Trophoblast cell (in vitro differentiated cells and primary cell): ENCODE data around the gene RMDN2.

Source experiments
- DNase-seq, 2 donors: peaks; one replicate each; pipeline ENCODE4 v3.0.0-alpha.2; 2016
- H2AFZ ChIP-seq: 2 replicates; pipeline ENCODE4 v1.6.1; 2013; ENCODE audit warnings: low read length, moderate library complexity, mild to moderate bottlenecking; ENCODE audit not compliant: insufficient read depth, poor library complexity
- H2AK5ac ChIP-seq: 2 replicates; pipeline ENCODE4 v1.6.1; 2013; ENCODE audit warnings: mild to moderate bottlenecking, low read length
- H2BK120ac ChIP-seq: 2 replicates; pipeline ENCODE4 v1.6.1; 2013; ENCODE audit warnings: low read length, mild to moderate bottlenecking, moderate library complexity; ENCODE audit not compliant: insufficient read depth, poor library complexity
- H2BK12ac ChIP-seq: 2 replicates; pipeline ENCODE4 v1.6.1; 2013; ENCODE audit warnings: mild to moderate bottlenecking, low read length, moderate library complexity
- H2BK5ac ChIP-seq: 2 replicates; pipeline ENCODE4 v1.6.1; 2013; ENCODE audit warnings: low read length, low read depth, moderate library complexity, mild to moderate bottlenecking; ENCODE audit not compliant: poor library complexity
- H3K14ac ChIP-seq: 2 replicates; pipeline ENCODE4 v1.6.1; 2013; ENCODE audit warnings: mild to moderate bottlenecking, low read length
- H3K18ac ChIP-seq: 2 replicates; pipeline ENCODE4 v1.6.1; 2013; ENCODE audit warnings: mild to moderate bottlenecking, low read length
- H3K23ac ChIP-seq: 2 replicates; pipeline ENCODE4 v1.6.1; 2013; ENCODE audit warnings: low read length
- H3K27ac ChIP-seq: 2 replicates; pipeline ENCODE4 v1.5.1; 2013; ENCODE audit warnings: low read depth, mild to moderate bottlenecking, inconsistent platforms, low read length, moderate library complexity
- H3K27me3 ChIP-seq: 2 replicates; pipeline ENCODE4 v1.6.1; 2013; ENCODE audit warnings: inconsistent platforms, mild to moderate bottlenecking, low read length, moderate library complexity; ENCODE audit not compliant: insufficient read depth
- H3K36me3 ChIP-seq, 2 experiments: 1 replicate in 1 of 2; 2 replicates in 1 of 2; pipeline ENCODE4 v1.6.1; 2013; ENCODE audit warnings: low read length in 2 of 2, mild to moderate bottlenecking in 2 of 2, moderate library complexity in 1 of 2; ENCODE audit not compliant: insufficient read depth in 2 of 2, control insufficient read depth in 1 of 2
- H3K4ac ChIP-seq: 2 replicates; pipeline ENCODE4 v1.6.1; 2013; ENCODE audit warnings: low read depth, mild to moderate bottlenecking, low read length, moderate library complexity
- H3K4me1 ChIP-seq, 2 experiments: 1 replicate in 1 of 2; 2 replicates in 1 of 2; pipeline ENCODE4 v1.6.1; 2013; ENCODE audit warnings: low read length in 2 of 2, mild to moderate bottlenecking in 2 of 2, moderate library complexity in 1 of 2; ENCODE audit not compliant: insufficient read depth in 2 of 2, control insufficient read depth in 1 of 2
- H3K4me2 ChIP-seq: 2 replicates; pipeline ENCODE4 v1.6.1; 2013; ENCODE audit warnings: inconsistent platforms, mild to moderate bottlenecking, low read length, moderate library complexity
- H3K4me3 ChIP-seq: 2 replicates; pipeline ENCODE4 v1.5.1; 2013; ENCODE audit warnings: mild to moderate bottlenecking, low read depth, low read length, inconsistent platforms
- H3K79me1 ChIP-seq: one replicate; pipeline ENCODE4 v1.6.1; 2013; ENCODE audit warnings: low read length
- H3K79me2 ChIP-seq: 2 replicates; pipeline ENCODE4 v1.6.1; 2013; ENCODE audit warnings: low read length, mild to moderate bottlenecking; ENCODE audit not compliant: control insufficient read depth, insufficient read depth, poor library complexity
- H3K9ac ChIP-seq: 2 replicates; pipeline ENCODE4 v1.6.1; 2013; ENCODE audit warnings: mild to moderate bottlenecking, low read length
- H3K9me3 ChIP-seq: 2 replicates; pipeline ENCODE4 v1.6.1; 2013; ENCODE audit warnings: low read depth, mild to moderate bottlenecking, control low read depth, inconsistent platforms, low read length; ENCODE audit not compliant: insufficient read depth
- H4K12ac ChIP-seq: 2 replicates; pipeline ENCODE4 v1.6.1; 2013; ENCODE audit warnings: low read depth, mild to moderate bottlenecking, low read length, moderate library complexity
- H4K8ac ChIP-seq: 2 replicates; pipeline ENCODE4 v1.6.1; 2013; ENCODE audit warnings: low read depth, mild to moderate bottlenecking, low read length, moderate library complexity
- H4K91ac ChIP-seq: one replicate; pipeline ENCODE4 v1.6.1; 2013; ENCODE audit warnings: low read depth, mild to moderate bottlenecking, low read length, moderate library complexity
- WGBS: extraction: QIAGEN DNeasy Blood & Tissue Kit; methylation state at CpG from one replicate; pipeline ENCODE4 v1.1.7; 2013; ENCODE audit warnings: missing lambda C conversion rate; ENCODE audit not compliant: insufficient read length, insufficient coverage; ENCODE audit errors: extremely low coverage; 5-methylcytosine and 5-hydroxymethylcytosine counted together

The RMDN2 gene

GRCh38 chr2:37890893-37891495 is 34.1 kb upstream of the RMDN2 start:
- H2BK120ac ChIP-seq, result no peak overlapping the region
- H4K91ac ChIP-seq, result no peak overlapping the region
- no peaks in the 10 kb centered on the region for H3K36me3 ChIP-seq
- H3K14ac ChIP-seq, result no peak overlapping the region
- no peaks in the 10 kb centered on the region for H3K27me3 ChIP-seq
- peak; percentile 83 to 93 for DNase-seq
- H2BK5ac ChIP-seq, result no peak overlapping the region
- no peak overlapping the region for H3K4me2 ChIP-seq
- no peak overlapping the region for H3K27ac ChIP-seq
- no peak overlapping the region for H3K4ac ChIP-seq
- H3K23ac ChIP-seq, result no peak overlapping the region
- H3K4me3 ChIP-seq, result no peak overlapping the region
- no CpG with 5 or more reads among the region's 8 CpGs for WGBS
- H3K9ac ChIP-seq, result no peak overlapping the region
- no peak overlapping the region for H3K18ac ChIP-seq
- no peak overlapping the region for H4K12ac ChIP-seq
- H3K79me1 ChIP-seq, result no peaks in the 10 kb centered on the region
- H4K8ac ChIP-seq, result no peak overlapping the region
- no peaks in the 10 kb centered on the region for H3K4me1 ChIP-seq
- no peaks in the 10 kb centered on the region for H3K9me3 ChIP-seq
- no peak overlapping the region for H2BK12ac ChIP-seq
- H3K79me2 ChIP-seq, result no peaks in the 10 kb centered on the region
- no peak overlapping the region for H2AK5ac ChIP-seq
- H2AFZ ChIP-seq, result no peak overlapping the region

GRCh38 chr2:37891846-37892435 is 33.1 kb upstream of the RMDN2 start:
- no peak overlapping the region for H3K14ac ChIP-seq
- DNase-seq, result peak; percentile 81 to 92
- no peak overlapping the region for H3K23ac ChIP-seq
- no peak overlapping the region for H3K9ac ChIP-seq
- H3K27me3 ChIP-seq, result no peaks in the 10 kb centered on the region
- no peak overlapping the region for H4K91ac ChIP-seq
- no peak overlapping the region for H3K27ac ChIP-seq
- no CpG with 5 or more reads among the region's 5 CpGs for WGBS
- H3K79me1 ChIP-seq, result no peaks in the 10 kb centered on the region
- no peak overlapping the region for H3K18ac ChIP-seq
- no peak overlapping the region for H2BK5ac ChIP-seq
- no peak overlapping the region for H3K4me2 ChIP-seq
- H2BK120ac ChIP-seq, result no peak overlapping the region
- H3K4me3 ChIP-seq, result no peak overlapping the region
- no peak overlapping the region for H4K12ac ChIP-seq
- H4K8ac ChIP-seq, result no peak overlapping the region
- H3K4ac ChIP-seq, result no peak overlapping the region
- no peak overlapping the region for H2BK12ac ChIP-seq
- no peak overlapping the region for H2AFZ ChIP-seq
- no peak overlapping the region for H2AK5ac ChIP-seq
- no peaks in the 10 kb centered on the region for H3K36me3 ChIP-seq
- no peaks in the 10 kb centered on the region for H3K4me1 ChIP-seq
- no peaks in the 10 kb centered on the region for H3K79me2 ChIP-seq
- H3K9me3 ChIP-seq, result no peaks in the 10 kb centered on the region

- Histone ChIP-seq H4K8ac (no peak overlapping the region), H2BK120ac (no peak overlapping the region), H3K4me1 (no peaks in the 10 kb centered on the region), H3K9ac (no peak overlapping the region), H3K14ac (no peak overlapping the region), H3K23ac (no peak overlapping the region), H3K27me3 (no peaks in the 10 kb centered on the region), H3K4me3 (no peak overlapping the region), H3K9me3 (no peaks in the 10 kb centered on the region), H3K4ac (no peak overlapping the region), H2AK5ac (no peak overlapping the region), H3K27ac (no peak overlapping the region), H2AFZ (no peak overlapping the region), H3K79me2 (no peaks in the 10 kb centered on the region), H3K36me3 (no peaks in the 10 kb centered on the region), H4K12ac (no peak overlapping the region), H2BK5ac (no peak overlapping the region), H3K18ac (no peak overlapping the region), H3K79me1 (no peaks in the 10 kb centered on the region), H4K91ac (no peak overlapping the region), H2BK12ac (no peak overlapping the region), H3K4me2 (no peak overlapping the region)
- no peak for DNase-seq
- no CpG with 5 or more reads among the region's 7 CpGs for WGBS
Measured at GRCh38 chr2:37892436-37893114, 32.5 kb upstream of the RMDN2 start.

GRCh38 chr2:37893327-37893726 is 31.8 kb upstream of the RMDN2 start:
- no CpG with 5 or more reads among the region's 1 CpG for WGBS
- Histone ChIP-seq H2AK5ac (no peak overlapping the region), H2BK120ac (no peak overlapping the region)

More at GRCh38 chr2:37893327-37893726, 31.8 kb upstream of the RMDN2 start:
- DNase-seq, result peak in 1 of 2 donors; percentile 61
- no peak overlapping the region for H2AFZ ChIP-seq
- H2BK5ac ChIP-seq, result no peak overlapping the region
- H3K79me2 ChIP-seq, result no peaks in the 10 kb centered on the region
- H3K23ac ChIP-seq, result no peak overlapping the region
- H3K36me3 ChIP-seq, result no peaks in the 10 kb centered on the region
- no peak overlapping the region for H4K12ac ChIP-seq
- no peak overlapping the region for H3K18ac ChIP-seq
- no peak overlapping the region for H3K4me3 ChIP-seq
- no peaks in the 10 kb centered on the region for H3K27me3 ChIP-seq
- H2BK12ac ChIP-seq, result no peak overlapping the region
- no peaks in the 10 kb centered on the region for H3K4me1 ChIP-seq
- H3K9ac ChIP-seq, result no peak overlapping the region
- no peak overlapping the region for H3K27ac ChIP-seq
- no peak overlapping the region for H4K91ac ChIP-seq
- no peak overlapping the region for H4K8ac ChIP-seq
- no peak overlapping the region for H3K14ac ChIP-seq
- H3K4me2 ChIP-seq, result no peak overlapping the region
- H3K9me3 ChIP-seq, result no peaks in the 10 kb centered on the region
- H3K4ac ChIP-seq, result no peak overlapping the region
- H3K79me1 ChIP-seq, result no peaks in the 10 kb centered on the region
